Measurements from ENCODE around the gene DCAF6. TPM values are rescaled to one million over a fixed set of nuclear protein-coding genes. Genes with fewer than 3 reads are reported as not detected.

Gene DCAF6
- total and polyA plus RNA-seq, 5 donors from 2014 or later, result 9.7 to 25.5 (median 11.7) TPM

GRCh38 chr1:167934426-167935215 is 1.9 kb upstream of the DCAF6 start:
- peaks cover 39% of the 10 kb centered on the region for H3K4me1 ChIP-seq (ENCODE audit: control insufficient read depth, insufficient read depth, low read length, poor library complexity, severe bottlenecking)
- H3K27ac Mint-ChIP-seq, result peak overlapping the region; percentile 93 to 100 (median 95)
- H3K4me1 Mint-ChIP-seq, result peaks cover 11 to 58% (median 38%) of the 10 kb centered on the region in 4 donors
- H3K27me3 Mint-ChIP-seq, result peaks cover 5% of the 10 kb centered on the region
- H3K9me3 ChIP-seq (ENCODE audit: control insufficient read depth in 2 of 2, low read length in 2 of 2), result no peaks in the 10 kb centered on the region
- H3K36me3 ChIP-seq (ENCODE audit: control insufficient read depth, insufficient read depth, low read length), result no peaks in the 10 kb centered on the region
- H3K4me3 Mint-ChIP-seq, result peak overlapping the region; percentile 94 to 99 (median 98)
- no peaks in the 10 kb centered on the region for H3K36me3 Mint-ChIP-seq
- no peaks in the 10 kb centered on the region for H3K9me3 Mint-ChIP-seq
- H3K27ac ChIP-seq (ENCODE audit: insufficient read depth, low read length, poor library complexity, severe bottlenecking), result peak overlapping the region; percentile 87
- H3K4me3 ChIP-seq (ENCODE audit: low read depth, low read length), result peak overlapping the region; percentile 94
- no peaks in the 10 kb centered on the region for H3K27me3 ChIP-seq (ENCODE audit: control insufficient read depth, insufficient read depth, low read length)
- ATAC-seq (ENCODE audit: low read depth in 2 of 2) (no peak), DNase-seq (no peak)

- no peaks in the 10 kb centered on the region for H3K36me3 Mint-ChIP-seq
- H3K4me3 ChIP-seq (ENCODE audit: low read depth, low read length), result peak overlapping the region; percentile 94
- no peaks in the 10 kb centered on the region for H3K9me3 ChIP-seq (ENCODE audit: control insufficient read depth in 2 of 2, low read length in 2 of 2)
- no peaks in the 10 kb centered on the region for H3K9me3 Mint-ChIP-seq
- H3K4me1 Mint-ChIP-seq, result peaks cover 11 to 55% (median 38%) of the 10 kb centered on the region in 4 donors
- DNase-seq (peak in 2 of 3 donors; percentile 10 to 70), ATAC-seq (ENCODE audit: low read depth in 2 of 2) (no peak)
- peaks cover 39% of the 10 kb centered on the region for H3K4me1 ChIP-seq (ENCODE audit: control insufficient read depth, insufficient read depth, low read length, poor library complexity, severe bottlenecking)
- no peaks in the 10 kb centered on the region for H3K36me3 ChIP-seq (ENCODE audit: control insufficient read depth, insufficient read depth, low read length)
- H3K27me3 Mint-ChIP-seq, result peaks cover 5% of the 10 kb centered on the region
- peak overlapping the region; percentile 87 for H3K27ac ChIP-seq (ENCODE audit: insufficient read depth, low read length, poor library complexity, severe bottlenecking)
- H3K4me3 Mint-ChIP-seq, result peak overlapping the region; percentile 94 to 99 (median 98)
- H3K27me3 ChIP-seq (ENCODE audit: control insufficient read depth, insufficient read depth, low read length), result no peaks in the 10 kb centered on the region
- H3K27ac Mint-ChIP-seq, result peak overlapping the region; percentile 93 to 100 (median 95)
Measured at GRCh38 chr1:167935216-167936067, 1.0 kb upstream of the DCAF6 start.

- Mint-ChIP-seq H3K4me1 (peaks cover 25 to 67% (median 43%) of the 10 kb centered on the region in 4 donors), H3K4me3 (peak within 1 kb of the TSS; percentile 94 to 99 (median 98)), H3K9me3 (no peaks in the 10 kb centered on the region), H3K27ac (peak within 1 kb of the TSS; percentile 95 to 100 (median 99)), H3K27me3 (peaks cover 5% of the 10 kb centered on the region), H3K36me3 (peaks cover 4% of the 10 kb centered on the region)
- Histone ChIP-seq H3K27me3 (ENCODE audit: control insufficient read depth, insufficient read depth, low read length) (no peaks in the 10 kb centered on the region), H3K9me3 (ENCODE audit: control insufficient read depth in 2 of 2, low read length in 2 of 2) (no peaks in the 10 kb centered on the region), H3K27ac (ENCODE audit: insufficient read depth, low read length, poor library complexity, severe bottlenecking) (peak within 1 kb of the TSS; percentile 87), H3K4me3 (ENCODE audit: low read depth, low read length) (peak within 1 kb of the TSS; percentile 96), H3K4me1 (ENCODE audit: control insufficient read depth, insufficient read depth, low read length, poor library complexity, severe bottlenecking) (peaks cover 43% of the 10 kb centered on the region), H3K36me3 (ENCODE audit: control insufficient read depth, insufficient read depth, low read length) (no peaks in the 10 kb centered on the region)
- ATAC-seq (ENCODE audit: low read depth in 2 of 2) (peak; percentile 3), DNase-seq (peak in 2 of 3 donors; percentile 62 to 67)
Measured at GRCh38 chr1:167936930-167937708, 636 bp downstream of the DCAF6 start, which contains the start of gene MPC2. TSS of gene MPC2 (minus strand) at chr1:167937072. CDS start at chr1:167935841, 1,231 bp downstream.

- Histone ChIP-seq H3K36me3 (ENCODE audit: control insufficient read depth, insufficient read depth, low read length) (no peaks in the 10 kb centered on the region), H3K27me3 (ENCODE audit: control insufficient read depth, insufficient read depth, low read length) (no peaks in the 10 kb centered on the region), H3K27ac (ENCODE audit: insufficient read depth, low read length, poor library complexity, severe bottlenecking) (peak overlapping the region; percentile 87), H3K4me3 (ENCODE audit: low read depth, low read length) (peak overlapping the region; percentile 96), H3K4me1 (ENCODE audit: control insufficient read depth, insufficient read depth, low read length, poor library complexity, severe bottlenecking) (peaks cover 43% of the 10 kb centered on the region), H3K9me3 (ENCODE audit: control insufficient read depth in 2 of 2, low read length in 2 of 2) (no peaks in the 10 kb centered on the region)
- DNase-seq, result no peak
- peaks cover 5% of the 10 kb centered on the region for H3K27me3 Mint-ChIP-seq
- peak overlapping the region; percentile 94 to 99 (median 98) for H3K4me3 Mint-ChIP-seq
- peaks cover 4% of the 10 kb centered on the region for H3K36me3 Mint-ChIP-seq
- peak overlapping the region; percentile 94 to 99 (median 95) for H3K27ac Mint-ChIP-seq
- peaks cover 23 to 64% (median 42%) of the 10 kb centered on the region in 4 donors for H3K4me1 Mint-ChIP-seq
- ATAC-seq (ENCODE audit: low read depth in 2 of 2), result no peak
- H3K9me3 Mint-ChIP-seq, result no peaks in the 10 kb centered on the region
Measured at GRCh38 chr1:167937709-167938010, 1.2 kb downstream of the DCAF6 start.

GRCh38 chr1:167938080-167938636 is 1.7 kb downstream of the DCAF6 start:
- H3K27me3 Mint-ChIP-seq, result peaks cover 5% of the 10 kb centered on the region
- H3K9me3 Mint-ChIP-seq, result no peaks in the 10 kb centered on the region
- DNase-seq, result peak in 1 of 3 donors; percentile 3
- peaks cover 40% of the 10 kb centered on the region for H3K4me1 ChIP-seq (ENCODE audit: control insufficient read depth, insufficient read depth, low read length, poor library complexity, severe bottlenecking)
- peak overlapping the region; percentile 44 to 95 (median 73) for H3K27ac Mint-ChIP-seq
- no peaks in the 10 kb centered on the region for H3K36me3 ChIP-seq (ENCODE audit: control insufficient read depth, insufficient read depth, low read length)
- ATAC-seq (ENCODE audit: low read depth in 2 of 2), result no peak
- H3K4me1 Mint-ChIP-seq, result peaks cover 24 to 59% (median 40%) of the 10 kb centered on the region in 4 donors
- H3K4me3 Mint-ChIP-seq, result peak overlapping the region; percentile 94 to 99 (median 98)
- peak overlapping the region; percentile 87 for H3K27ac ChIP-seq (ENCODE audit: insufficient read depth, low read length, poor library complexity, severe bottlenecking)
- no peaks in the 10 kb centered on the region for H3K27me3 ChIP-seq (ENCODE audit: control insufficient read depth, insufficient read depth, low read length)
- peak overlapping the region; percentile 96 for H3K4me3 ChIP-seq (ENCODE audit: low read depth, low read length)
- peaks cover 6% of the 10 kb centered on the region for H3K36me3 Mint-ChIP-seq
- H3K9me3 ChIP-seq (ENCODE audit: control insufficient read depth in 2 of 2, low read length in 2 of 2), result no peaks in the 10 kb centered on the region

- DNase-seq (no peak), ATAC-seq (ENCODE audit: low read depth in 2 of 2) (no peak)
- H3K36me3 Mint-ChIP-seq, result peaks cover 20% of the 10 kb centered on the region
- Histone ChIP-seq H3K27ac (ENCODE audit: insufficient read depth, low read length, poor library complexity, severe bottlenecking) (no peak overlapping the region), H3K27me3 (ENCODE audit: control insufficient read depth, insufficient read depth, low read length) (no peaks in the 10 kb centered on the region), H3K4me3 (ENCODE audit: low read depth, low read length) (no peak overlapping the region), H3K4me1 (ENCODE audit: control insufficient read depth, insufficient read depth, low read length, poor library complexity, severe bottlenecking) (peaks cover 22% of the 10 kb centered on the region), H3K9me3 (ENCODE audit: control insufficient read depth in 2 of 2, low read length in 2 of 2) (no peaks in the 10 kb centered on the region), H3K36me3 (ENCODE audit: control insufficient read depth, insufficient read depth, low read length) (no peaks in the 10 kb centered on the region)
- peaks cover 0 to 4% (median 0%) of the 10 kb centered on the region in 7 donors for H3K9me3 Mint-ChIP-seq
- H3K27ac Mint-ChIP-seq, result no peak overlapping the region
- H3K4me3 Mint-ChIP-seq, result no peak overlapping the region
- H3K4me1 Mint-ChIP-seq, result peaks cover 20 to 42% (median 33%) of the 10 kb centered on the region in 4 donors
- peaks cover 5% of the 10 kb centered on the region for H3K27me3 Mint-ChIP-seq
Measured at GRCh38 chr1:167940264-167940663, 3.8 kb downstream of the DCAF6 start.

- H3K36me3 Mint-ChIP-seq, result peaks cover 21% of the 10 kb centered on the region
- H3K9me3 ChIP-seq (ENCODE audit: control insufficient read depth in 2 of 2, low read length in 2 of 2), result no peaks in the 10 kb centered on the region
- peaks cover 35 to 53% (median 41%) of the 10 kb centered on the region in 4 donors for H3K4me1 Mint-ChIP-seq
- H3K27me3 ChIP-seq (ENCODE audit: control insufficient read depth, insufficient read depth, low read length), result no peaks in the 10 kb centered on the region
- no peak overlapping the region for H3K27ac ChIP-seq (ENCODE audit: insufficient read depth, low read length, poor library complexity, severe bottlenecking)
- H3K4me3 Mint-ChIP-seq, result no peak overlapping the region
- H3K4me1 ChIP-seq (ENCODE audit: control insufficient read depth, insufficient read depth, low read length, poor library complexity, severe bottlenecking), result peaks cover 10% of the 10 kb centered on the region
- H3K4me3 ChIP-seq (ENCODE audit: low read depth, low read length), result no peak overlapping the region
- no peaks in the 10 kb centered on the region for H3K27me3 Mint-ChIP-seq
- no peak for DNase-seq
- no peak for ATAC-seq (ENCODE audit: low read depth in 2 of 2)
- no peaks in the 10 kb centered on the region for H3K36me3 ChIP-seq (ENCODE audit: control insufficient read depth, insufficient read depth, low read length)
- H3K27ac Mint-ChIP-seq, result no peak overlapping the region
- H3K9me3 Mint-ChIP-seq, result peaks cover 0 to 4% (median 2%) of the 10 kb centered on the region in 7 donors
Measured at GRCh38 chr1:167943541-167943940, 7.1 kb downstream of the DCAF6 start.

Data from CD4-positive, CD25-positive, alpha-beta regulatory T cell (primary cell).